Measurements from ENCODE around the gene PARP14.

Gene PARP14

GRCh38 chr3:122665226-122665786 lies 15.3 kb upstream of the PARP14 start:
- Histone ChIP-seq H2AFZ (ENCODE audit: low read length) (no peak overlapping the region), H3K4me2 (ENCODE audit: low read depth, low read length) (no peak overlapping the region), H3K36me3 (replicated peaks; ENCODE audit: insufficient read depth, low read length) (no peaks in the 10 kb centered on the region), H3F3A (ENCODE audit: insufficient read depth, low read length) (no peaks in the 10 kb centered on the region), H3K27me3 (replicated peaks; ENCODE audit: insufficient read depth, low read length) (no peaks in the 10 kb centered on the region), H3K4me3 (ENCODE audit: low read length) (no peak overlapping the region), H3K27ac (ENCODE audit: low read length) (no peak overlapping the region), H3K4me1 (ENCODE audit: low read length) (no peaks in the 10 kb centered on the region), H3K79me2 (ENCODE audit: low read length) (no peaks in the 10 kb centered on the region), H3K9me2 (replicated peaks; ENCODE audit: insufficient read depth, low read length) (no peaks in the 10 kb centered on the region), H3K9ac (ENCODE audit: low read length) (no peak overlapping the region), H4K20me1 (ENCODE audit: insufficient read depth, low read length) (no peaks in the 10 kb centered on the region), H3K9me3 (replicated peaks; ENCODE audit: insufficient read depth, low read length) (no peaks in the 10 kb centered on the region)
- TF ChIP-seq, protein P1, sequence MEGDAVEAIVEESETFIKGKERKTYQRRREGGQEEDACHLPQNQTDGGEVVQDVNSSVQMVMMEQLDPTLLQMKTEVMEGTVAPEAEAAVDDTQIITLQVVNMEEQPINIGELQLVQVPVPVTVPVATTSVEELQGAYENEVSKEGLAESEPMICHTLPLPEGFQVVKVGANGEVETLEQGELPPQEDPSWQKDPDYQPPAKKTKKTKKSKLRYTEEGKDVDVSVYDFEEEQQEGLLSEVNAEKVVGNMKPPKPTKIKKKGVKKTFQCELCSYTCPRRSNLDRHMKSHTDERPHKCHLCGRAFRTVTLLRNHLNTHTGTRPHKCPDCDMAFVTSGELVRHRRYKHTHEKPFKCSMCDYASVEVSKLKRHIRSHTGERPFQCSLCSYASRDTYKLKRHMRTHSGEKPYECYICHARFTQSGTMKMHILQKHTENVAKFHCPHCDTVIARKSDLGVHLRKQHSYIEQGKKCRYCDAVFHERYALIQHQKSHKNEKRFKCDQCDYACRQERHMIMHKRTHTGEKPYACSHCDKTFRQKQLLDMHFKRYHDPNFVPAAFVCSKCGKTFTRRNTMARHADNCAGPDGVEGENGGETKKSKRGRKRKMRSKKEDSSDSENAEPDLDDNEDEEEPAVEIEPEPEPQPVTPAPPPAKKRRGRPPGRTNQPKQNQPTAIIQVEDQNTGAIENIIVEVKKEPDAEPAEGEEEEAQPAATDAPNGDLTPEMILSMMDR (IDR thresholded peaks at IDR 0.05; ENCODE audit: low read length): no peak
- TF ChIP-seq EZH2phosphoT487 (IDR thresholded peaks at IDR 0.05; ENCODE audit: low read length) (no peak), EZH2 (optimal IDR thresholded peaks at IDR 0.05; ENCODE audit: low read depth, low read length) (no peak)
- DNase-seq: no peak

- Histone ChIP-seq H4K20me1 (ENCODE audit: insufficient read depth, low read length) (no peaks in the 10 kb centered on the region), H3K9me3 (replicated peaks; ENCODE audit: insufficient read depth, low read length) (no peaks in the 10 kb centered on the region), H3K9ac (ENCODE audit: low read length) (no peak overlapping the region), H3K4me1 (ENCODE audit: low read length) (no peaks in the 10 kb centered on the region), H3K36me3 (replicated peaks; ENCODE audit: insufficient read depth, low read length) (no peaks in the 10 kb centered on the region), H3K9me2 (replicated peaks; ENCODE audit: insufficient read depth, low read length) (no peaks in the 10 kb centered on the region), H3F3A (ENCODE audit: insufficient read depth, low read length) (no peaks in the 10 kb centered on the region), H3K27ac (ENCODE audit: low read length) (no peak overlapping the region), H2AFZ (ENCODE audit: low read length) (no peak overlapping the region), H3K27me3 (replicated peaks; ENCODE audit: insufficient read depth, low read length) (no peaks in the 10 kb centered on the region), H3K4me2 (ENCODE audit: low read depth, low read length) (no peak overlapping the region), H3K4me3 (ENCODE audit: low read length) (no peak overlapping the region), H3K79me2 (ENCODE audit: low read length) (no peaks in the 10 kb centered on the region)
- no peak for TF ChIP-seq EZH2phosphoT487 (IDR thresholded peaks at IDR 0.05; ENCODE audit: low read length)
- no peak for DNase-seq
Observed at GRCh38 chr3:122665881-122666280, 14.8 kb upstream of the PARP14 start.

DNA sequence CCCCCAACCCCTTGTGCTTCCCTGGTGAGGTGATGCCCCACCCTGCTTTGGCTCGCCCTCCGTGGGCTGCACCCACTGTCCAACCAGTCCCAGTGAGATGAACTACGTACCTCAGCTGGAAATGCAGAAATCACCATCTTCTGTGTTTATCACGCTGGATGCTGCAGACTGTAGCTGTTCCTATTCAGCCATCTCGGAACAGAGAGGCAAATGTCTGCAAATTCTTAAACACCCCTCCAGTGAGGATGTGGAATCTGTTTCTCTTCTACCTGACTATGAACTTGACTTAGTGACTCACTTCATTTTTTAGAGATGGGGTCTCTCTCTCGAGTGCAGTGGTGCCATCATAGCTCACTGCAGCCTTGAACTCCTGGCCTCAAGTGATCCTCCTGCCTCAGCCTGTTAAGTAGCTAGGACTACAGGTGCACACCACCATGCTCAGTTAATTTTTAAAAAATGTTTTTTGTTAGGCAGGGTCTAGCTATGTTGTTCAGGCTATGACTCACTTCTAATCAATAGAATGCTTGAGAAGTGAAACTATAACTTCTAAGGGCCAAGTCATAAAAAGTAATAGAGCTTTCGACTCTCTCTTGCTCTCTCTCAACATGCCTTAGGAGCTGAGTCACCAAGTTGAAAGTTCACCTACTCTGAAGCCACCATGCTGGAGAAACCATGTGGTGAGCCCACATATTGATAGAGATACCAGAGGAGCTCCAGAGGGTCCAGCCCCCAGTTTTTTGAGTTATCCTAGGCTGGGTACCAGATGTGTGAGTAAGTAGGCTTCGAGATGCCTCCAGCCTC lies 11.5 kb upstream of the PARP14 start:
- no peak for DNase-seq

More for the DNA sequence above, 11.5 kb upstream of the PARP14 start:
- Histone ChIP-seq H3K4me1 (ENCODE audit: low read length) (no peaks in the 10 kb centered on the region), H3K36me3 (replicated peaks; ENCODE audit: insufficient read depth, low read length) (no peaks in the 10 kb centered on the region), H3K9me2 (replicated peaks; ENCODE audit: insufficient read depth, low read length) (no peaks in the 10 kb centered on the region), H2AFZ (ENCODE audit: low read length) (no peak overlapping the region), H4K20me1 (ENCODE audit: insufficient read depth, low read length) (no peaks in the 10 kb centered on the region), H3K27ac (ENCODE audit: low read length) (no peak overlapping the region), H3K9me3 (replicated peaks; ENCODE audit: insufficient read depth, low read length) (no peaks in the 10 kb centered on the region), H3K4me3 (ENCODE audit: low read length) (no peak overlapping the region), H3K4me2 (ENCODE audit: low read depth, low read length) (no peak overlapping the region), H3K9ac (ENCODE audit: low read length) (no peak overlapping the region), H3K27me3 (replicated peaks; ENCODE audit: insufficient read depth, low read length) (no peaks in the 10 kb centered on the region), H3K79me2 (ENCODE audit: low read length) (no peaks in the 10 kb centered on the region), H3F3A (ENCODE audit: insufficient read depth, low read length) (no peaks in the 10 kb centered on the region)
- TF ChIP-seq EZH2 (optimal IDR thresholded peaks at IDR 0.05; ENCODE audit: low read depth, low read length) (no peak), EZH2phosphoT487 (IDR thresholded peaks at IDR 0.05; ENCODE audit: low read length) (no peak)
- TF ChIP-seq, protein P1 (IDR thresholded peaks at IDR 0.05; ENCODE audit: low read length): no peak
